Measurements from ENCODE around the gene MDM2.

DNA sequence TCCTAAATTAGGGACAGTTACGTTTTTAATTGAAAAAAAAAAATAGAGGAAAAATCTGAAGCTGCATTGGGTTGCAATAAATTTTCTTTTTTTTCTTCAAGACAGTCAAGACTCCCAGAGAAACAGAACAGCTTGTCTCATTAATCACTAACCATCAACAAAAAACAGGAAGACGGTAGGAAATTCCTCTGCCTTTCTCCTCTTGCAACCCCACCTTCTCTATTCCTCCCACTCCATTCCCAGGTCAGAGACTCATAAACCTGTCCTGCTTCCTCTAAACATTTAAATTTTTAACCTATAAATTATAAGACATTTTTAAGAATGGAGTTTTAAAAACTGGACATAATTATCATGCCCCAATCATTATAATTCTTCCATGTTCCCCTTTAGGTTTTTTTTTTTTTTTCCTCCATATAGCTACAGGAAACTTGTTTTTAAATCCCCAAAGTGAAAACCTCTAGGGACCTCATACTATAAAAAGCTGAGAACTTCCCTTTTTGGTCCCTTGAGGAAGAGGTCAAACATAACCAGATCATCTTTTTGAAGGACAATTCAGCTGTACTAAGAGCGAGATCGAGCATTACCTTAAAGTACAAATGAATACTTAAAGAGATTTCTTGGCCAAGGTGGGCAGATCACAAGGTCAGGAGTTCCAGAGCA is 89.0 kb downstream of the MDM2 start:
- no peak for TF ChIP-seq POLR2AphosphoS5 (IDR thresholded peaks at IDR 0.05; ENCODE audit: insufficient read depth in 1 of 2, low read depth in 1 of 2)
- TF ChIP-seq, protein P1, sequence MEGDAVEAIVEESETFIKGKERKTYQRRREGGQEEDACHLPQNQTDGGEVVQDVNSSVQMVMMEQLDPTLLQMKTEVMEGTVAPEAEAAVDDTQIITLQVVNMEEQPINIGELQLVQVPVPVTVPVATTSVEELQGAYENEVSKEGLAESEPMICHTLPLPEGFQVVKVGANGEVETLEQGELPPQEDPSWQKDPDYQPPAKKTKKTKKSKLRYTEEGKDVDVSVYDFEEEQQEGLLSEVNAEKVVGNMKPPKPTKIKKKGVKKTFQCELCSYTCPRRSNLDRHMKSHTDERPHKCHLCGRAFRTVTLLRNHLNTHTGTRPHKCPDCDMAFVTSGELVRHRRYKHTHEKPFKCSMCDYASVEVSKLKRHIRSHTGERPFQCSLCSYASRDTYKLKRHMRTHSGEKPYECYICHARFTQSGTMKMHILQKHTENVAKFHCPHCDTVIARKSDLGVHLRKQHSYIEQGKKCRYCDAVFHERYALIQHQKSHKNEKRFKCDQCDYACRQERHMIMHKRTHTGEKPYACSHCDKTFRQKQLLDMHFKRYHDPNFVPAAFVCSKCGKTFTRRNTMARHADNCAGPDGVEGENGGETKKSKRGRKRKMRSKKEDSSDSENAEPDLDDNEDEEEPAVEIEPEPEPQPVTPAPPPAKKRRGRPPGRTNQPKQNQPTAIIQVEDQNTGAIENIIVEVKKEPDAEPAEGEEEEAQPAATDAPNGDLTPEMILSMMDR (IDR thresholded peaks at IDR 0.05) = no peak

Measured in vagina (tissue), 2 donors.